Ovary (tissue), 3 donors: ENCODE data around the gene APOBEC3H.

ENCODE experiments used
- EP300 ChIP-seq: sonication (generic); formaldehyde crosslinking; IDR thresholded peaks from one replicate; pipeline ENCODE4 v1.6.1; 2017; ENCODE audit warnings: antibody characterized with exemption
- POLR2A ChIP-seq: fragments of 450-650 bp; IDR thresholded peaks from one replicate; pipeline ENCODE4 v1.6.1; 2017; ENCODE audit warnings: antibody characterized with exemption, mild to moderate bottlenecking, moderate library complexity
- TF ChIP-seq, protein P1 (sequence below), 3 donors: fragments of 450-650 bp in 2 of 3; fragments of 200-600 bp in 1 of 3; IDR thresholded peaks; one replicate each; pipeline versions ENCODE4 v1.5.1 to v1.8.0; 2016 to 2022; ENCODE audit warnings: antibody characterized with exemption in 3 of 3, mild to moderate bottlenecking in 1 of 3
- donor health status: DM: no; HTN: no; CAD: no.

- TF ChIP-seq, protein P1, sequence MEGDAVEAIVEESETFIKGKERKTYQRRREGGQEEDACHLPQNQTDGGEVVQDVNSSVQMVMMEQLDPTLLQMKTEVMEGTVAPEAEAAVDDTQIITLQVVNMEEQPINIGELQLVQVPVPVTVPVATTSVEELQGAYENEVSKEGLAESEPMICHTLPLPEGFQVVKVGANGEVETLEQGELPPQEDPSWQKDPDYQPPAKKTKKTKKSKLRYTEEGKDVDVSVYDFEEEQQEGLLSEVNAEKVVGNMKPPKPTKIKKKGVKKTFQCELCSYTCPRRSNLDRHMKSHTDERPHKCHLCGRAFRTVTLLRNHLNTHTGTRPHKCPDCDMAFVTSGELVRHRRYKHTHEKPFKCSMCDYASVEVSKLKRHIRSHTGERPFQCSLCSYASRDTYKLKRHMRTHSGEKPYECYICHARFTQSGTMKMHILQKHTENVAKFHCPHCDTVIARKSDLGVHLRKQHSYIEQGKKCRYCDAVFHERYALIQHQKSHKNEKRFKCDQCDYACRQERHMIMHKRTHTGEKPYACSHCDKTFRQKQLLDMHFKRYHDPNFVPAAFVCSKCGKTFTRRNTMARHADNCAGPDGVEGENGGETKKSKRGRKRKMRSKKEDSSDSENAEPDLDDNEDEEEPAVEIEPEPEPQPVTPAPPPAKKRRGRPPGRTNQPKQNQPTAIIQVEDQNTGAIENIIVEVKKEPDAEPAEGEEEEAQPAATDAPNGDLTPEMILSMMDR (IDR thresholded peaks at IDR 0.05), result no peak
- TF ChIP-seq EP300 (no peak), POLR2A (no peak)
Observed at GRCh38 chr22:39101226-39101625, 4.2 kb downstream of the APOBEC3H start.
